ENCODE measurements around the gene MRPS31.
A peak's percentile ranks its signal among the peaks of the same experiment; 100 is the strongest.
"Not testable (repeated sequence)": the region's sequence is repeated elsewhere in the genome, so short reads cannot be mapped to it uniquely, and the experiment has no call there.

MRPS31 gene

DNA sequence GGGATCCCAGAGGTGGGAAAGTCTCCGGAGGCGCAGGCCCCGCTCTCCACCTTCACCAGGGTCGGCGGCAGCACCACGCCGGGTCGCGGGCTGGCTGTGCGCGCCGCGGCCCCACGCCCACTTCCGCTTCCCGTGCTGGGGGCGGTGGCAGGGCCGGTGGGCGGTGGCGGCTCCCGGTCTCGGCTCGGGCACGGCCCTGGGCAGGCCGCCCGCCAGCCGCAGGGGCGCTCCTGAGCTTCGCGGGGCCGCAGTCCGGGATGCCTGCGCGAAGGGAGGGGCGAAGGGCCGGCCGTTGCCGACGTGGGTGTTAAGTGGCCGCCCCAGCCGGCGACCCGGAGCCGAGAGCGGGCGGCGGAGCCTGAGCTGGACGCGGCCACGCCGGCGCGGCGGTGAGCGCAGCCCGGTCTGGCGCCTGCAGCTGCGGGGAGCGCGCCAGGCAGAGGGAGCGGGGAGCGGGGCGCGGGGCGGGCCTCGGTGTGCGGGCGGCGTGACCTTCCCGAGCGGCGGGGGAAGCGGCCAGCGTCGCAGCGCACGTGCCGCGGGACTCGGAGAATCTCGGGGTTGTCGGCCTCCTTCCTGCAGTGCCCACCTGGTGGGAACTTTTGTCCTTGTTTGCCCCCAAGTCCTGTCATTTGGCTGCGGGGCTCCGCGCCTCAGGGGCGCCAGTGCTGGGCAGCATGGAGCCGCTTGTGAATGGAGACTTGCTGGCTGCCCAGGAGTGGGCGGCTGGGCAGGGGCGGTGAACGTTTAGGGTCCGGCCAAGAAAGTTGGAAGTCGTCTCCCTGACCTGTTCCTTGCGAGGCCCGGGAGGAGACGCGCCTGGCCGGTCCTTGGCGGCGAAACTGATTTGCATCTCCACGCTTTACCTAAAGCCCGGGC lies 18.5 kb upstream of the MRPS31 start, which contains the start of gene SLC25A15:
Gene SLC25A15 (plus strand): TSS at position 337 of the 879 bp plus-strand sequence. CDS start 3,616 bp downstream, outside the sequence.
- peak; percentile 24 for DNase-seq

DNA sequence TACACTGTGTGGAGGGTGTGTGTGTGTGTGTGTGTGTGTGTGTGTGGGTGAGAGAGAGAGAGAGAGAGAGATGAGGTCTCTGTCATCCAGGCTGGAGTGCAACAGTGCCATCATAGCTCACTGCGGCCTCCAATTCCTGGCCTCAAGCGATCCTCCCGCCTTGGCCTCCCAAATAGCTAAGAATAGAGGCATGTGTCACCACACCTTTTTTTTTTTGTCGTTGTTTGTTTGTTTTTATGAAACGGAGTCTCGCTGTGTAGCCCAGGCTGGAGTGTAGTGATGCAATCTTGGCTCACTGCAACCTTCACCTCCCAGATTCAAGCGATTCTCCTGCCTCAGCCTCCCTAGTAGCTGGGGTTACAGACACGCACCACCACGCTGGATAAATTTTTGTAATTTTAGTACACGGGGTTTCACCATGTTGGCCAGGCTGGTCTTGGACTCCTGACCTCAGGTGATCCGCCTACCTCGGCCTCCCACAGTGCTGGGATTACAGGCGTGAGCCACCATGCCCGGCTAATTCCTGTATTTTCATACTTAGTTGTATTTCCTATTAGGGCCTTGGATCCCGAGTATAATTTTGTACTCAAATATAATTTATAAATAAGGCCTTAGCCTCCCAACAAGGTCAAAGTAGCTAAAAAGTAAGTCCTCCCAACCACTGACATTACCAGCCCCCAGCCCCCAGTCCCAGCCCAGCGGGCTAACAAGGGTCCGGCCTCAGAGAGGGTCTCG lies 17.7 kb upstream of the MRPS31 start:
- DNase-seq = not testable (repeated sequence)

DNA sequence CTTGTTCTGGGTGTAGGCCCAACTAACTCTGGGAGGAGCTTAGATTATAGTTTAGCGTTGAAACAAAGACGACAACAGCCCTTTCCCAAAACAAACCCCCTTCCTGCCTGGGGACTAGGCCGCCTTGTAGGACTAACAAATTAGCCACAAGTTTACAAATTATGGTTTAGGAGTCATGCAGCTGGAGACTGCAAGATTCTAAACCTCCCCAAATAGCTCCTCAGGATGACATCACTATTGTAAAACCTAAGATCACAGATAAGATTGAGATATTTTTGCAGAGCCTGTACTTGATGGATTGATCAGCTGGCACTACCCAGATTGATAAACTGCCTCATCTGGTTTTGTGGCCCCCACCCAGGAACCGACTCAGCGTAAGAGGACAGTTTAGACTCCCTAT lies 16.1 kb upstream of the MRPS31 start:
- no peak for DNase-seq

DNA sequence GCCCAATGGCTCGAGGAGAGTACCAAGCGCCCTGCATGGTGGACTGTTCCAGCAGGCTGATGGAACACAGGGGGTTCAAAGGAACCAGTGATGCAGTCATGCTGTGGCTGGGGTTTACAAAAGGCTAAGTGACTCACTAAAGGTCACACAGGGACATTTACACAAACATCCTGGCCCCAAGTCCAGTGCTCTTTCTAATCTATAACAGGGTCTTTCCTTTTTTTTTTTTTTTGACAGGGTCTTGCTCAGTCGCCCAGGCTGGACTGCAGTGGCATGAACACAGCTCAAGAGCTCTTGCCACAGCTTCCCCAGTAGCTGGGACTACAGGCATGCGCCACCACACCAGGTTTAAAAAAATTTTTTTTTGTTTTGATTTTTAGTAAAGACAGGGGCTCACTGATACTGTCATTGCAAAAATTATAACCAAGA lies 15.6 kb upstream of the MRPS31 start:
- no peak for DNase-seq

DNA sequence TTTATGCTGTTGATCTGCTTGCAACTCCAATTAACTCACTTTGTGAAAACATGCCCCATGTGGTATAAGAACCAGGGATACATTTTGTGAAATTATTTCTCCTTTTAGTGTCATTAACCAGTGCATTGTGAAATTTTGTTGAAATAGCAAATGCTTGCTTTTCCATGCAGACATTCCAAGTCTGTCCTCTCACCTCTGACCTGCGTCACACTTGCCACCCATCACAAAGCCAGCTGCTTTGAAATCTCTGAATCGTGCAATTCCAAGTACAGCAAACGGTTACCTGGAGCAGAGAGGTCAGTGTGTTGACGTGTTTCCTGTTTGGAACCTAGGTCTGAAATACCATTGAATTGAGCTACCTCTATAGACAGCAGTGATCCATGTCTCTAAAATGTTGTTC lies 13.6 kb upstream of the MRPS31 start:
- no peak for DNase-seq

DNA sequence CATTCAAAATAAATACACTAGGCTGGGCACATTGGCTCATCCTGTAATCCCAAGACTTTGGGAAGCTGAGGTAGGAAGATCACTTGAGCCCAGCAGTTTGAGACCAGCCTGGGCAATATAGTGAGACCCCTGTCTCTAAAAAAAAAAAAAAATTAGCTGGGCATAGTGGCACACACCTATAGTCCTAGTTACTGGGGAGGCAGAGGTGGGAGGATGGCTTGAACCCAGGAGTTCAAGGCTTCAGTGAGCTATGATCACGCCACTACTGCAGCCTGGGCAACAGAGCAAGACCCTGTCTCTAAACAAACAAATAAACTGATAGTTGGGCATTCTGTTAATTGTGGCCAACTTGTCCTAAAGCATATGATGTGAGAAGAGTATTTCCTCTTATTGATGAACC lies 12.0 kb upstream of the MRPS31 start:
- not testable (repeated sequence) for DNase-seq

DNA sequence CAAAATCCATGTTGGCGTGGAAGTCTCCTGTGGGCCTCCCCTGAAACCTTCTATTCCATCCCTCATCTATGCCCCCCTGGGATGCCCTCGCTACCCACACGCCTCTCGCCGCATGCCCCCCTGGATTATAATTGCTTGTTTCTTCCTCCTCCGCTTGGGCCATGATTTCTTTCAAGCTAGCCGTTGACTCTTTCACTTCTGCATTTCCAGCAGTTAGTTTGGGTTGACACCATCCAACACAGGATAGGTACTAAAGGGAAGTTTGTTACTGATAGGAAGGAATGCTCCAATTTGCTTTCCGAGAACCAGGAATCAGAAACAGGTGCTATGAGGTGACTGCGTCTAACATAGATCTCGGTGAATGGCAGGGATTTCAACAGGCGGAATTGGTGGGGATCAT lies 10.7 kb upstream of the MRPS31 start:
- DNase-seq = no peak

DNA sequence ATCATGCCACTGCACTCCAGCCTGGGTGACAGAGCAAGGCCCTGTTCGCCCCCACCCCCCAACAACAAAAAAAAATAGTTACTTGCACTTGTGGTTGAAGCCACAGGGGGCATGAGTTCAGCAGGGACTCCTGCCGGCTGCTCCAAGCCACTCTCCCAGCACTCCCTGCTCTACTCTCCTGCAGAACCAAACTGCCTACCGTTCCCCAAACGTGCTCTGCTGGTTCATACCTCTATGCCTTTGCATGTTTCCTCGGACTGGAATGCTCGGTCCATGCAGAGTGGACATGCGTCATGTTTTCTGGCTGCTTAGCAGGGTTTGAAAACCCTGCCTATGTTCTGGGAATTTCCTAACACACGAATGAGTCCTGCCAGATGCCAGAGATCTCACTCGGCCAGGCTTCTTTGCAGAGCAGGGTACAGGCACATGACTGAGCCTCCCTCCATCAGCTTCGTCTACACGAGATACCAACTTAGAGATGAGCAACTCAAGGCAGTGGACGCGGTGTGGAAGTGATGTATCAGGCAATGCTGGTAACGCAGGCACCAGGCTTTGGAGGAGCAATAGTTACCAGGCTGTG lies 9.9 kb upstream of the MRPS31 start:
- DNase-seq = no peak

DNA sequence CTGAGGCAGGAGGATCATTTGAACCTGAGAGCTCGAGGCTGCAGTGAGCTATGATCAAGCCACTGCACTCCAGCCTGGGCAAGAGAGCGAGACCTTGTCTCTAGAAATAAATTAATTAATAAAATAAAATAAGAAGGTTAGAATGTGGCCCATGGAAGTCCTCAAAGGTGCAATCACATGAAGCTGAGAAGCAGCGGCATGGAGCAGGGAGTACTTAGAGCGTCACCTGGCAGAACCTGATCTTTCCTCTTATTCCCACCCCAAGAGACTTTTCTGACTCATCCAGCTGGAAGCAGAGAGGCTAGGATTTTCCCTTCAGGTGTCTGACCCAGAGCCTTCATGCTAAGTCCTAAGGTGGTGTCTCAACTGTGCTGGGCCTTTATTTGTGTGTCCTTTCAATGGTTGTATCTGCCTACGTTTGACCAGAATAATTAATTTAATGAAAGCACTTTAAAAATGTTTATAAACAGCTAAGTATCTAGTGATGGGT lies 8.9 kb upstream of the MRPS31 start:
- no peak for DNase-seq

DNA sequence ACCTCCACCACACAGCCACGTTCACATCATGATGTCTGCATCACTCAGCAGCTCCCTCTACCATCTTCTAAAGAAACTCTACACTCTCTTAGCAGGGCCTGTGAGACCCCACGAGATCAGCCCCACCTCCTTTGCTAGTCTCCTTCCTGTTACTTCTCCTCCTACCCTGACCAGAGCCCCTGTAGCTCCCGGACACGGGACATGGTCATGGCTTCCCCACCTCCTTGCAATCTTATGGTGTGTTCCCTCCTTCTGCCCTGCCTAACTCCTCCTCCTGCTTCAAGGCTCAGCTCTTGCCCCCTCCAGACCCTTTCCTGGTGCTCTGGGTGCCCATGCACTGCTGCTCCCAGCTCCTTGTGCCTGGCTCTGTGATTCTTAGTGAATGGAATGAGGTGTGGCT lies 8.1 kb upstream of the MRPS31 start:
- DNase-seq = no peak

DNA sequence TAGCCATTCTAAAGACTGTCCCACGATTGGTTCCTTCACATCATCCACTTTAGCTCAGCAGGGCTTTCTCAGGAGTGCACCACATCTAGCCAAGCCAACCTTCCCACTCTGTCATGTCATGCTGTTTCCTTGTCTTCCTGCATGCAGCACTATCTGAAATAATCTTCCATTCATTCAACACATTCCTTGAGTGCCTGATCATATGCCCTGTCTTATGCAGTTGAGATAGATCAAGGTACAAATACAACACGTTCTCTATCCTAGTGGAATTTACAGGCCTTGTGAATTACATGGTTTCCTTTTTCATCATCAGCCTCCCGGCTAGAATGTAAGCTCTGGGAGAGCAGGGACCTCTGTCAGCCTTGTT lies 6.8 kb upstream of the MRPS31 start:
- DNase-seq = no peak

DNA sequence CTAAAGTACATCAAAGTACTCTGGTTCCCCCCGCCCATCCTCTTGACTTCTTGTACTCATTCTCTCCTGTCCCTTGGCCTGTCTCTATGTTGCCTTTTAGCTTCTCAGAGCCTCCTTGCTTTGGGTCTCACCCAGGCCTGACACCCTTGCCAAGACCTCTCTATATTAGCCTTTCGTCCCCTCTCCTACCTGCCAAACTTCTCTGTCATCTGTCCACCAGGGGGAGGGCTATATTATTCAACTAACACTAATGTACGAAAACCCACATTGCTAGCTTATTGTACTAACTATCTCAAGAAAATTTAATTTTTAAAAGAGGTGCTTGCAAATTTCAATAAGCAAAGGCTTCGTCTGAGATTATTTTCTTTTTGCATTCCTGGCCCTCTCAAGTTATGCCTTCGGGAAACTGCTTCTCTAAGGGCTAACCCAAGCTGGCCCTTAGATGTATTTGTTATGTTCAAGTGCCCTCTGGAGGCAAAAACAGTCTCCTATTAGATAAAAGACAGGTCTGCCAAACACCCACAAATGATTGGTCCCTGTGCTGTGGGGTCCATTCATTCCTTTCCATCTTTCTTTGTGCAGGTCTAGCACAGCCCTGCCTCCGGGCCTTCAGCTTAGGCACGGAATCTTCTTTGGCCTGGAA lies 6.3 kb upstream of the MRPS31 start:
- DNase-seq = no peak

DNA sequence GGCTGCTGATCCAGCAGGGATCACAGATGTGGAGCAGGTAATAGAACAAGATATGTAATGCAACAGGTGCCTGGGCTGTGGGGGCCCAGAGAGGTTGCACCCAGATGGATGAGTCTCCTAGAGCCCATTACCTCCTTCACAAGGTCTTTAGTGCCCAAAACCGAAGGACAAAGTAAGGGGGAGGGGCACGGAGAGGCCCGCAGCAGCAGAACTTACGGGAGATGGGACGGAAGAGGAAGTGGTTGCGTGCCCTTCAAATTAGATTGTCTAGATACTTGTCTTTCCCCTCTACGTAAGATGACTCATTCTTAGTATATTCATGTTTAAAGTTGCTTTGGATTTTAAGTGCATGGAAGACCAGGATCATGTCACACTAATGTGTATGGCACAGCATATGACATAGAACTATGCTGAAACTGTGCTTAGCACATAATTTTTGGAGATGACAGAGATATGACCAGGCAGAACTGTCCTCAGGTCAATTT lies 5.7 kb upstream of the MRPS31 start:
- DNase-seq = no peak

DNA sequence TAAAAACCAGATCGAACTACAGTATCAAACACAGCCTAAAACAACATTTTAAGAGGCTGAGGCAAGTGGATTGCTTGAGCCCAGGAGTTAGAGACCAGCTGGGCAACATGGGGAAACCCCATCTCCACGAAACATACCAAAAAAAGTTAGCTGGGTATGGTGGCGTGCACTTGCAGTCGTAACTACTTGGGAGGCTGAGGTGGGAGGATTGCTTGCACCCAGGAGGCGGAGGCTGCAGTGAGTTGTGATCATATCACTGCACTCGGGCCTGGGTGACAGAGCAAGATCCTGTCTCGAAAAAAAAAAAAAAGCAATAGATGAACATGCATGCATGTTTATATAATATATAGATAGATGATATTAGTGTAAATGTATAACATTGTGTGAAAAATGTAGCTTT lies 5.2 kb upstream of the MRPS31 start:
- DNase-seq = no peak

DNA sequence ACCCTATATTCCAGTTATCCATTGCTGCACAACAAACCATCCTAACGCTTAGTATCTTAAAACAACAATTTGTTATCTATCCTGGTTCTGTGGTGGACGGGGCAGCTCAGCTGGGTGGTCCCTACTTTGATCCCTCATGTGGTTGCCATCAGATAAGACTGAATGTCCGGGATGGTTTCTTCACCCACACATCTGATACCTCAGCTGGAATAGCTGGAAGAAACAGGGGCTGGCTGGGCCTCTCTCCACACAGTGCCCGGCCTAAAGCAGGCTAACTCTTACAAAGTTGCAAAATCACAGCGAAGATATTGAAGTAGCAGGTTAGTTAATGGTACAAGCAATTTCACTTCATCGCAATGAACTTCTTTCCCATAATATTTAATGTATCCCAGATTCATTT lies 3.7 kb upstream of the MRPS31 start:
- no peak for DNase-seq

DNA sequence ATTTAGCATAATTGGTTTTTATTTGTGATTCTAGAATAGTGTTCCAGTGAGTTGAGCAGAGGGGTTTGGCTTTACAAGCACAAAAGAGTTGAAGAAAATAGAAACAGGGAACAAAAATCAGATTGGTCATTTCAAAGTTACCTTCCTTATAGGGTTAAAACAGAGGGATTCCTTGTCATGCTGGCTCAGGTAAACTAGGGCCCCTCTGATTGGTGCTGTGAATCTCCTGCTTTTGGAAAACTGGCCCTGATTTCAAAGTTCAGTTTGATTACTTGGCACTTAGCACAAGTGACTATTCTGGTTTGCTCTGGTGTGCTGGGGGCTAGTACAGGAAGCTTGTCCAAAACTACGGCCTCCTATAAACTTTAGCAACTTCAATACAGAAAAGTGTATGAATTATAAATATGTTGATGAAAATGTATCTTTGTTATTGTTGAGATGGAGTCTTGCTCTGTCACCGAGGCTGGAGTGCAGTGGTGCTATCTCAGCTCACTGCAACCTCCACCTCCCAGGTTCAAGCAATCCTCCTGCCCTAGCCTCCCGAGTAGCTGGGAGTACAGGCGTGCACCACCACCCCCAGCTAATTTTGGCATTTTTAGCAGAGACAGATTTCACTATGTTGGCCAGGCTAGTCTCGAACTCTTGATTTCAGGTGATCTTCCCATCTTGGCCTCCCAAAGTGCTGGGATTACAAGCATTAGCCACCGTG lies 1.9 kb upstream of the MRPS31 start:
- no peak for DNase-seq

DNA sequence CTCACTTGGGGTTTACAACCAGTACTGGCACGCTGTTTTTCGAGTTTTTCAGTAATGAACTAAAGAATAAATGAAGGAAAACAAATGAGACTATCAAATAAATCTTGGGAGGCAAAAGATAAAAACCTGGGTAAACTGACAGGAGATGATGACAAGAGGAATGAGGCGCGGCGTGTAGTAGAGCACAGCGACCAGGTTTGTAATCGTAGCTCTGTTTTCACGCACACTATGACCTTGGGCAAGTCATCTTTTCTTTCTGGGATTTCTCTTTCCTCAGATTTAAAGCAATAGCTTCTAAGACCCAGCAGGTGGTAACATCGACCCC lies 419 bp downstream of the MRPS31 start:
- DNase-seq = no peak

DNA sequence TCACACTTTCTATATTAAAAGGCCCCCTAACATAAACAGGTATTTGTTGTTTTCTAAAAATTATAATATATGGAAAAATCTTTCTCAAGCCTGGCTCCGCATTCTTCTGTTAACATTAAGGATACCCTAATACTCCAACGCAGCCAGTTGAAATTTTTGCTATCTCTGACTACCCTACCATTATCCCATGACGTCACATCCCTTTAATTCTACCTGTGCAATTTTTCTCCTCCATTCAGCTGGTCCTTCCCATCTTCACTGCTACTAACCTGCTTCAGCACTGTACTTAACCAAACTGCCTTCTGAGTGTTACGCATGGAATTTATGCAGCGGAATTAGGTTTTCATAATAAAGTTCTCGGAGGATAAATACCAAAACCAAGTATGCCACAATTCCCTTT lies 1.0 kb downstream of the MRPS31 start:
- DNase-seq = no peak

DNA sequence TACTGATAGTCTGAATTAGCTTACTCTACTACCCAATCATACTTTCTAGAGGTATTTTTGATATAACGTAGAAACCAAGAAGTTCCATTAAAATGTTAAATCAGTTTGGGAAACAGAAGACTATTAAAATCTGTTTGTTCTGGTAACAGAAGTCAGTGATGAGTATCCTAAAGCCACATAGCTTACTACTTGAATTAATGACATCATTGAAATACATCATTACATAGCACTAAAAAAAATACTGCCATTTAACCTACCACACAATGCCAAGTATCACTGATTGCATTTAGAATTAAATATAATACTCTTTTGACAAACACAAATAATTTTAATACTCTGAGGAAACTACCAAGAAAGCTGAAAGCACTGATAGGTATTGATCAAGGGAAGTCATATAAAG lies 5.4 kb downstream of the MRPS31 start:
- no peak for DNase-seq

DNA sequence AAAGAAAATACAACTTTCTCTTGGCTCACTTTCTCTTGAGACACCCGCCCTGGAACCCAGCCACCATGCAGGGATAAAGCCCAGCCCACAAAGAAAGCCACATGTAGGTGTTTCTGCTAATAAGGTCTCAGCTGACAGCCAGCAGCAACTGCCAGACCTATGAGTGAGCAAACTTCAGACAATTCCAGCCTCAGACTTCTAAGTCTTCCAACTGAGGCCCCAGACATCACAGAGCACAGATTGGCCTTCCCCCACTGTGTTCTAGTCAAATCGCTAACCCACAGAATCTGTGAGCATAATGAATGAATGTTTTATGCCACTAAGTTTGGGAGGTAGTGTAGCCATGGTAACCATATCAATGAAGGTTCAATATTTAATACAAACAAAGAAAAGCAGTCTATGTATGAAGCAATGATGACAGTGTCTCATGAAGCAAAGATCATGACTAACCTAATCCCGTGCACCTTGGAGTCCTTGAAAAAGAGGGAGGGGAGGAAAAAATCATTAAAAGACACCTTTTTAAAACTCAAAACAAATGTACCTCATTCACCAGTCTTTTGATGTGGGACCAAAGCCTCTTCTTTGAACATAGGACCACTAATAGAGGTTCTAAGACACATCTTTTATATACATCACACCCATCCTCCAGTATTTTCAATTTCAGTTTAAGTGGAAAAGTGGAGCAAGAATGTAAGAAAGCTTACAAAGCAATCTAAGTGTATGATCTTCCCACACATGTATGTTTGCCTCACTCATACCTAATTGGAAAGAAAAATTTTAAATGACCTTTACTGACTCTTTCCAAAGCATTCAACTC lies 6.2 kb downstream of the MRPS31 start:
- DNase-seq = no peak

DNA sequence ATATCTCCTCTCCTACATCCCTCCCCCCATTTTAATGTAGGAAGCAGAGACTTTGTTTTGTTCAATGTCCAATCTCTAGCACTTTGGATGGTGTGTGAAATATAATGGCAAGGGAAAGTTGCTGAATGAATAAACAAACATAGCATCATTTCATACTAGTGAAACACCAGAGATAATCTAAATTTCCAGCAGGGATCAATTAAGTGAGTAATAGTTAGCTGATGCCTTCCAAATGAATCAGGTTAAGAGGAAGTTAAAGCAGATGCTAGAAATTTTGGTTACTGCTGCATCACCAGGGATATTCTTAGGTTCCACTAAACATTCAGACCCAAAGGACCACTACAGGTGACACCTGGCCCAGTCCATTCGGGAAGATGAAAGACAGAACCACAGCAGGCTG lies 8.1 kb downstream of the MRPS31 start:
- no peak for DNase-seq

DNA sequence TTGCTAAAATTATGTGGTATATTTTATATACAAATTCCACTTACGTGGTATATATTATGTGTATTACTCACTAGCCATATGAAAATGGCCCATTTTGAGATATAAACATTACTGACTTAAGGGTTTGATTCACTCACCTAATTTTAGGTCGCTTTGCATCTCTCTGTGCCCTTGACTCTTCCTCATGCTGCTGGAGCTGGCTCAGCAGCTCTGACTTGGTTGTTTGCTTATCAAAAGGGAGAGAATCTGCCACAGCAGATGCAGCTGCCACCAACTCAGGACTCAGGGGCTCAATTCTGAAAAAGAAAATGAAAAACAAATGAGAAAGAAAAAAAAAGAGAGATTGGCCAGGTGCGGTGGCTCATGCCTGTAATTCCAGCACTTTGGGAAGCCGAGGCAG lies 12.2 kb downstream of the MRPS31 start:
- DNase-seq = no peak

Measured in cortex of kidney (tissue), 1 donor.